OCI-LY3 (cell line): ENCODE measurements around the gene ARID1B.

Experiments
- EZH2phosphoT487 ChIP-seq: fragments of 200-600 bp; shearing (Covaris generic); IDR thresholded peaks from 2 replicates; pipeline ENCODE4 v1.6.1; 2018; ENCODE audit warnings: antibody characterized with exemption, mixed run types, low read depth
- TF ChIP-seq, protein P1 (sequence below): fragments of 200-600, 300-600 bp; sonication (generic); IDR thresholded peaks from 2 replicates; pipeline ENCODE4 v1.5.1; 2014; ENCODE audit warnings: antibody characterized with exemption, low read length, low read depth

DNA sequence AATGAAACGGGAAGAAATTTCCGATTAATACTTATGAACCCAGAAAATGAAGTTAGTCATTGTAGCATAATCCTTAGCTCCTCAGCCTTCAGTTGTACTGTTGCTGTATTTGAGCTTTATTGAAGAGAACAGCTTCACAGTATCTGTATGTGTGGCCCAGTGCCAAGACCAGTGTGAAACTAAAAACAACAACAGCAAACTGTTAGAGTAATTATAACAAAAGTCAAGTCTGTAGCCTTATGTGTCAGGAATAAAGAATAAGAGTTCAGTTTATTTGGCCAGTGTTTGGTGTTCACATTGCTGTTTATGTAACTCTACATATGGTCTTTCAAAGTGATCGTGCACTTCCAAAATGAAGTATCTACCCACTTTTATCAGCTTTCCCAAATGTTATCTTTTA, 70.9 kb downstream of the ARID1B start:
- TF ChIP-seq, protein P1, sequence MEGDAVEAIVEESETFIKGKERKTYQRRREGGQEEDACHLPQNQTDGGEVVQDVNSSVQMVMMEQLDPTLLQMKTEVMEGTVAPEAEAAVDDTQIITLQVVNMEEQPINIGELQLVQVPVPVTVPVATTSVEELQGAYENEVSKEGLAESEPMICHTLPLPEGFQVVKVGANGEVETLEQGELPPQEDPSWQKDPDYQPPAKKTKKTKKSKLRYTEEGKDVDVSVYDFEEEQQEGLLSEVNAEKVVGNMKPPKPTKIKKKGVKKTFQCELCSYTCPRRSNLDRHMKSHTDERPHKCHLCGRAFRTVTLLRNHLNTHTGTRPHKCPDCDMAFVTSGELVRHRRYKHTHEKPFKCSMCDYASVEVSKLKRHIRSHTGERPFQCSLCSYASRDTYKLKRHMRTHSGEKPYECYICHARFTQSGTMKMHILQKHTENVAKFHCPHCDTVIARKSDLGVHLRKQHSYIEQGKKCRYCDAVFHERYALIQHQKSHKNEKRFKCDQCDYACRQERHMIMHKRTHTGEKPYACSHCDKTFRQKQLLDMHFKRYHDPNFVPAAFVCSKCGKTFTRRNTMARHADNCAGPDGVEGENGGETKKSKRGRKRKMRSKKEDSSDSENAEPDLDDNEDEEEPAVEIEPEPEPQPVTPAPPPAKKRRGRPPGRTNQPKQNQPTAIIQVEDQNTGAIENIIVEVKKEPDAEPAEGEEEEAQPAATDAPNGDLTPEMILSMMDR = no peak
- no peak for TF ChIP-seq EZH2phosphoT487
